NB4 (cell line): ENCODE data around the gene KSR2.
A peak's percentile ranks its signal among the peaks of the same experiment; 100 is the strongest.

Experiments used
- DNase-seq: peaks from one replicate; pipeline ENCODE4 v3.0.0; 2010; ENCODE audit warnings: low read depth
- H3K4me3 ChIP-seq: one replicate; pipeline ENCODE4 v1.5.1; 2011; ENCODE audit warnings: mild to moderate bottlenecking, low read depth, low read length, moderate library complexity
- CTCF ChIP-seq: IDR thresholded peaks from one replicate; pipeline ENCODE4 v1.5.1; 2012; ENCODE audit warnings: low read depth, low read length
- MAX ChIP-seq: IDR thresholded peaks from 2 replicates; pipeline ENCODE4 v1.6.1; 2011; ENCODE audit warnings: low read depth, low read length
- MYC ChIP-seq: IDR thresholded peaks from 2 replicates; pipeline ENCODE4 v1.6.1; 2011; ENCODE audit warnings: low read depth, low read length
- POLR2A ChIP-seq: IDR thresholded peaks from 2 replicates; pipeline ENCODE4 v1.6.1; 2011; ENCODE audit warnings: mild to moderate bottlenecking; ENCODE audit not compliant: insufficient read length; ENCODE audit errors: extremely low read depth

The KSR2 gene

DNA sequence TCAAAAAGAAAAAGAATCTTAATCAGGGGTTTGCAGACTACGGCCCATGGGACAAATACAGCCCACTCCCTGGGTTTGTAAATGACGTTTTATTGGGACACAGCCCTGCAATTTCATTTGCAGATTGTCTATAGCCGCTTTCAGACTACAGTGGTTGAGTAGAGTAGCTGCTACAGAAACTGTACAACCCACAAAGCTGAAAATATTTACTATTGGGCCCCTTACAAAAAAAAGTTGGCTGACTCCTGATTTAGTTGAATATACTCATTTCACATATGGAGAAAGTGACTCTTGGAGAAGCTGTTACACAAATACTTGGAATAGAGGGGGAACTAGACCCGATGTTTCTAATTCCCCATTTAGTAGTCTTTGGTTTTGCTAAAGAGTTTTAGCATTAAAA is 444.8 kb downstream of the KSR2 start:
- DNase-seq = no peak
- H3K4me3 ChIP-seq = no peak overlapping the region
- TF ChIP-seq POLR2A = no peak
- no peak for TF ChIP-seq CTCF
- no peak for TF ChIP-seq MYC
- TF ChIP-seq MAX = no peak

GRCh38 chr12:117522559-117522958 is 446.2 kb downstream of the KSR2 start:
- TF ChIP-seq MAX = no peak
- no peak for TF ChIP-seq MYC
- no peak for TF ChIP-seq POLR2A
- TF ChIP-seq CTCF = no peak
- DNase-seq = no peak
- no peak overlapping the region for H3K4me3 ChIP-seq

- TF ChIP-seq MYC = no peak
- TF ChIP-seq POLR2A = no peak
- no peak for TF ChIP-seq CTCF
- no peak for TF ChIP-seq MAX
- no peak overlapping the region for H3K4me3 ChIP-seq
- DNase-seq = no peak
Measured at GRCh38 chr12:117521867-117522266, 446.9 kb downstream of the KSR2 start.

DNA sequence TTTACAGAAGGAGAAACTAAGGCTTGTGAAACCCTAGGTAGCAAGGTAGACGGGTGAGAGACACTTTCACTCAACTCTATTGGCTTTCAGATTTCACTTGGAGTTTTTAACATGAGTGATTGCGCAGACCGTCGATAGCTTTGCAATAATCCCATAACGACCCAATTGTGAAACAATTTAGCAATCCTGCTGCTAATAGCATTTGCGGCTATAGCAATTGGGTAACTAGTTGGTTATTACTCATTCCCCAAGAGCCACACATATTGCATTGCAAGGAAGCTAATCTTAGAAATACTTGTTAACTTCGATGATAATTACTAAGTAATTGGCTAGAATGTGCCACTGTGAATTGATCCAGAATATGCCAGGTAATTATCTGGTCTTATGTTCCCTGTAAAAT is 447.4 kb downstream of the KSR2 start:
- H3K4me3 ChIP-seq = no peak overlapping the region
- peak; percentile 88 for DNase-seq
- no peak for TF ChIP-seq MAX
- no peak for TF ChIP-seq POLR2A
- TF ChIP-seq MYC = no peak
- TF ChIP-seq CTCF = no peak

- TF ChIP-seq MAX (no peak), MYC (no peak), CTCF (no peak), POLR2A (no peak)
- no peak overlapping the region for H3K4me3 ChIP-seq
- no peak for DNase-seq
Measured at GRCh38 chr12:117518594-117519270, 450.1 kb downstream of the KSR2 start.
